Gastroesophageal sphincter (tissue), 4 donors: ENCODE data around the gene NDRG2. TPM values are rescaled to one million over a fixed set of nuclear protein-coding genes. Genes with fewer than 3 reads are reported as not detected.
A peak's percentile ranks its signal among the peaks of the same experiment; 100 is the strongest.

Source experiments
- ATAC-seq: fragments of 150-250 bp; one replicate; pipeline ENCODE4 v1.9.1; 2016; ENCODE audit warnings: mild to moderate bottlenecking, moderate library complexity
- H3K27ac ChIP-seq, 4 donors: fragments of 200-600 bp; sonication (generic) in 3 of 4; 1 replicate in 3 of 4; 2 replicates in 1 of 4; pipeline ENCODE4 v1.5.1; 2016 to 2019
- H3K27me3 ChIP-seq: fragments of 200-600 bp; sonication (generic); one replicate; pipeline ENCODE4 v1.5.1; 2019
- H3K36me3 ChIP-seq, 2 donors: fragments of 200-600 bp; sonication (generic); one replicate each; pipeline ENCODE4 v1.5.1; 2019; ENCODE audit warnings: control low read depth in 1 of 2
- H3K4me1 ChIP-seq, 3 donors: fragments of 200-600 bp; sonication (generic); 1 replicate in 2 of 3; 2 replicates in 1 of 3; pipeline ENCODE4 v1.5.1; 2016 to 2019; ENCODE audit warnings: control low read depth in 2 of 3
- H3K4me3 ChIP-seq, 2 donors: fragments of 200-600 bp; sonication (generic); one replicate each; pipeline ENCODE4 v1.5.1; 2019; ENCODE audit warnings: mild to moderate bottlenecking in 1 of 2, moderate library complexity in 1 of 2
- H3K9me3 ChIP-seq, 3 donors: fragments of 200-600 bp; sonication (generic); one replicate each; pipeline ENCODE4 v1.5.1; 2017 to 2019; ENCODE audit warnings: control low read depth in 2 of 3
- EP300 ChIP-seq: sonication (generic); formaldehyde crosslinking; IDR thresholded peaks from one replicate; pipeline ENCODE4 v1.6.1; 2017; ENCODE audit warnings: antibody characterized with exemption, mild to moderate bottlenecking
- POLR2A ChIP-seq, 2 donors: fragments of 450-650 bp; IDR thresholded peaks; one replicate each; pipeline ENCODE4 v1.6.1; 2017; ENCODE audit warnings: antibody characterized with exemption in 2 of 2, mild to moderate bottlenecking in 2 of 2, moderate library complexity in 1 of 2
- POLR2AphosphoS5 ChIP-seq: sonication (generic); formaldehyde crosslinking; IDR thresholded peaks from one replicate; pipeline ENCODE4 v1.6.1; 2017; ENCODE audit warnings: antibody characterized with exemption
- WGBS, 2 donors: methylation state at CpG; one replicate each; pipeline ENCODE4 v1.1.5; 2018; ENCODE audit warnings: low coverage in 1 of 2; 5-methylcytosine and 5-hydroxymethylcytosine counted together
- total RNA-seq, 4 donors: library from RNA; depleted of rRNA; stranded (reverse); fragments of >200 nt; gene quantifications; one replicate each; pipeline ENCODE4 v1.1.0, GENCODE V29; 2016
- TF ChIP-seq, protein P1 (sequence below), 4 experiments: fragments of 200-600 bp in 2 of 4; fragments of 450-650 bp in 2 of 4; sonication (generic) in 1 of 4; IDR thresholded peaks; one replicate each; pipeline ENCODE4 v1.5.1; 2017 to 2019; ENCODE audit warnings: antibody characterized with exemption in 4 of 4, mild to moderate bottlenecking in 2 of 4, moderate library complexity in 2 of 4

Gene NDRG2
- total RNA-seq, 4 donors from 2014 or later, result 155 to 259 (median 187) TPM

DNA sequence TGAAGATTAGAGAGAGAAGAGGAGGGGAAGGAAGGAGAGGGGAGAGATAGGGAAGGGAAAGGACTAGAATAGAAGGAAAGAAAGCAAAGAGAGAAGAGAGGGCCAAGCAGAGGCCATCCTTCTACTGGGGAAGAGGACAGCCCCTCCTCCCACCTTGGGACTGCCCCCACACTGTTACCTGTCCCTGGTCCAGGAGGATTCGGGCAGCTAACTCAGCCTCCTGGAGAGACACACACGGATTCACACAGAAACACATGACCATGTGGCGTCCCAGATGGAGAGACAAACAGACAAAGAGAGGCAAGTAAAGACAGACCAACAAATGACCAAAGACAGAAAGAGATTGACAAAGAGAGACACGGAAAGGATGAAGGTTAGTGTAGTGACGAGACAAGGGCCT is 2.2 kb downstream of the NDRG2 start:
- no peaks in the 10 kb centered on the region for H3K9me3 ChIP-seq
- H3K4me3 ChIP-seq, result peak overlapping the region in 1 of 2 donors; percentile 74
- H3K27ac ChIP-seq, result peak overlapping the region in 3 of 4 donors; percentile 91 to 95 (median 94)
- H3K36me3 ChIP-seq, result peaks cover 0 to 48% of the 10 kb centered on the region in 2 donors
- TF ChIP-seq, protein P1, sequence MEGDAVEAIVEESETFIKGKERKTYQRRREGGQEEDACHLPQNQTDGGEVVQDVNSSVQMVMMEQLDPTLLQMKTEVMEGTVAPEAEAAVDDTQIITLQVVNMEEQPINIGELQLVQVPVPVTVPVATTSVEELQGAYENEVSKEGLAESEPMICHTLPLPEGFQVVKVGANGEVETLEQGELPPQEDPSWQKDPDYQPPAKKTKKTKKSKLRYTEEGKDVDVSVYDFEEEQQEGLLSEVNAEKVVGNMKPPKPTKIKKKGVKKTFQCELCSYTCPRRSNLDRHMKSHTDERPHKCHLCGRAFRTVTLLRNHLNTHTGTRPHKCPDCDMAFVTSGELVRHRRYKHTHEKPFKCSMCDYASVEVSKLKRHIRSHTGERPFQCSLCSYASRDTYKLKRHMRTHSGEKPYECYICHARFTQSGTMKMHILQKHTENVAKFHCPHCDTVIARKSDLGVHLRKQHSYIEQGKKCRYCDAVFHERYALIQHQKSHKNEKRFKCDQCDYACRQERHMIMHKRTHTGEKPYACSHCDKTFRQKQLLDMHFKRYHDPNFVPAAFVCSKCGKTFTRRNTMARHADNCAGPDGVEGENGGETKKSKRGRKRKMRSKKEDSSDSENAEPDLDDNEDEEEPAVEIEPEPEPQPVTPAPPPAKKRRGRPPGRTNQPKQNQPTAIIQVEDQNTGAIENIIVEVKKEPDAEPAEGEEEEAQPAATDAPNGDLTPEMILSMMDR (IDR thresholded peaks at IDR 0.05), result no peak
- TF ChIP-seq EP300, result no peak
- TF ChIP-seq POLR2AphosphoS5, result no peak
- TF ChIP-seq POLR2A (IDR thresholded peaks at IDR 0.05), result no peak
- H3K4me1 ChIP-seq, result peaks cover 0 to 82% (median 17%) of the 10 kb centered on the region in 3 donors
- ATAC-seq, result no peak
- WGBS, 2 donors, result 54 to 83% methylated on average over 3 to 5 of the region's 5 CpGs
- H3K27me3 ChIP-seq, result no peaks in the 10 kb centered on the region

DNA sequence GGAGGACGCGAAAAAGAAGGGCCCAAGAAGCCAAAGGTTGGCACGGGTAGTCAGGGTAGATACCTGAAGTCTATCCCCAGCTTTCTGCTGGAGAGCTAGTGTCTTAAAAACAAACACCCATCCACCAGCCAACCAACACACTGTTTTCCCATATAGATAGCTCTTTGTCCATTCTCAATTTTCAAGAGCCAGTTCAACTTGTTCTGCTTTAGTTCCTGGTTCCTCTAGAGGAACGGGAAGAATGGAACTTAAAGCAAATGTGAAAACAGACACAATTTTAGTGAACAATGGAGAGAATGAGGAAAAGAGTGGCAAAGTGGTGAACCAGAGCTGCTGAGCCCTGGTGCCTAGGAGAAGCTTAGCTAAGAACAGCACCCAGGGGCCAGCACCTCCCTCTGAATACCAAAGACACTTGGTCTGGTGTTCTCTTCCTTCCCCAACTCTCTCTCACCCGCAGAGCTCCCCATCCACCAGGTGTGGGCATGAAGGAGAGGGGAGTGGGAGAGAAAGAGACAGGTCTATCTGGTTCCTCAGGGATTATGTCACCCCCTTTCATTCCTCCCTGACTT is 3.8 kb downstream of the NDRG2 start:
- no peaks in the 10 kb centered on the region for H3K9me3 ChIP-seq
- H3K4me3 ChIP-seq, result no peak overlapping the region
- peak overlapping the region in 1 of 4 donors; percentile 91 for H3K27ac ChIP-seq
- no peaks in the 10 kb centered on the region for H3K27me3 ChIP-seq
- ATAC-seq, result no peak
- H3K4me1 ChIP-seq, result peaks cover 0 to 80% (median 15%) of the 10 kb centered on the region in 3 donors
- peaks cover 0 to 64% of the 10 kb centered on the region in 2 donors for H3K36me3 ChIP-seq
- 69 to 86% methylated on average over 5 of the region's 5 CpGs for WGBS, 2 donors
- TF ChIP-seq EP300 (no peak), POLR2A (IDR thresholded peaks at IDR 0.05) (no peak), POLR2AphosphoS5 (no peak)
- TF ChIP-seq, protein P1 (IDR thresholded peaks at IDR 0.05), result no peak

DNA sequence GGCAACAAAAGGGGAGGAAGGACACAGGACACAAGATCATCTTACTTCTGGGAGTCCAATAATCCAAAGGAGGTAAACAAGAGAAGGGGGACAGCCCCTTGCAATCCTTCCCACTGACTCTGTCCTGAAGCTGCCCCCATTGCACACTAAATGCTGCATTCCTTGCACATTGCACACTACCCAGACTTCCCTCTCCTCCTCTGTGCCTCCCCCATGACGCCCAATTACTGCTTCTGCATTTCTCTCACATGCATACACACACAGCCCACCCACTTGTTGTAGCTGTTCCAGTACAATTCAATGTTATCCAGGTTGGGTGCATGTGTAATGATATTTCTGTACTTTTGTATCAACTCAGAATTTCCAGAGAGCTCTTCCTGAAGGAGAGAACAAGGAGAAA is 5.5 kb downstream of the NDRG2 start:
- WGBS, 2 donors, result 64% methylated on average over 1 of the region's 1 CpG; no CpG with 5 or more reads in 1 of the 2 donors
- H3K4me3 ChIP-seq, result no peak overlapping the region
- peaks cover 0 to 84% (median 12%) of the 10 kb centered on the region in 3 donors for H3K4me1 ChIP-seq
- TF ChIP-seq POLR2A (IDR thresholded peaks at IDR 0.05), result no peak
- TF ChIP-seq POLR2AphosphoS5, result no peak
- TF ChIP-seq EP300, result no peak
- TF ChIP-seq, protein P1 (IDR thresholded peaks at IDR 0.05), result no peak
- no peak for ATAC-seq
- no peaks in the 10 kb centered on the region for H3K27me3 ChIP-seq
- H3K27ac ChIP-seq, result peak overlapping the region in 1 of 4 donors; percentile 8
- H3K9me3 ChIP-seq, result no peaks in the 10 kb centered on the region
- H3K36me3 ChIP-seq, result peaks cover 0 to 64% of the 10 kb centered on the region in 2 donors

DNA sequence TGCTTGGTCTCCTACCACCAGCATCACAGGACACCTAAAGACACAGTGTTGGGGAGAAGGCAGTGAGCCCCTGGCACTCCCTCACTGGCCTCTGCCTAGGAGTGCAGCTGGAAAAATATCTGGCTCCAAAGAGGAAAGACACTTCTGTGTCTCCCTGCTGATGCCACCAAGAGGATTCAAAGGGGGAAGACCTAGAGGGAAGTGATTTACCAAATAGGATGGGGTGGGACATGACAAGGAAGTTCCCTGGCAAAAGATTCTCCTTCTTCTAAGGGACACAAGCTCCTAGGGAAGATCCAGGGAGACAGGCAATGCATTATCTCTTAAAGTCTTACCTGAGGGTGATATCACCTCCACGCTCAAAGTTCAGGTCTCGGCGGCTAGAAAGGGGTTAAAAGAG is 6.1 kb downstream of the NDRG2 start:
- WGBS, 2 donors, result 80 to 100% methylated on average over 1 to 3 of the region's 3 CpGs
- H3K36me3 ChIP-seq, result peaks cover 0 to 64% of the 10 kb centered on the region in 2 donors

More for the DNA sequence above, 6.1 kb downstream of the NDRG2 start:
- no peak for ATAC-seq
- no peaks in the 10 kb centered on the region for H3K27me3 ChIP-seq
- H3K4me3 ChIP-seq, result no peak overlapping the region
- TF ChIP-seq EP300, result no peak
- no peak for TF ChIP-seq POLR2A (IDR thresholded peaks at IDR 0.05)
- TF ChIP-seq, protein P1 (IDR thresholded peaks at IDR 0.05), result no peak
- no peak for TF ChIP-seq POLR2AphosphoS5
- no peaks in the 10 kb centered on the region for H3K9me3 ChIP-seq
- peak overlapping the region in 1 of 4 donors; percentile 8 for H3K27ac ChIP-seq
- peaks cover 0 to 78% (median 8%) of the 10 kb centered on the region in 3 donors for H3K4me1 ChIP-seq
